ENCODE data around the gene PNRC2. TPM values are rescaled to one million over a fixed set of nuclear protein-coding genes. Genes with fewer than 3 reads are reported as not detected.

PNRC2 gene
- total RNA-seq, 1 donor from 2014 or later: 365 TPM

- no peak for TF ChIP-seq EZH2phosphoT487 (IDR thresholded peaks at IDR 0.05)
- Histone ChIP-seq H3K4me2 (no peak overlapping the region), H4K20me1 (ENCODE audit: low read depth) (no peaks in the 10 kb centered on the region), H3K27me3 (no peaks in the 10 kb centered on the region), H3F3A (ENCODE audit: low read depth) (no peaks in the 10 kb centered on the region), H3K4me1 (no peaks in the 10 kb centered on the region), H3K4me3 (no peak overlapping the region), H3K9ac (no peak overlapping the region), H3K9me3 (ENCODE audit: low read depth) (no peaks in the 10 kb centered on the region), H2AFZ (replicated peaks) (no peak overlapping the region), H3K27ac (no peak overlapping the region), H3K36me3 (no peaks in the 10 kb centered on the region), H3K79me2 (ENCODE audit: low read depth) (no peaks in the 10 kb centered on the region)
- H3K4me3 Mint-ChIP-seq: no peak overlapping the region
- H3K36me3 Mint-ChIP-seq: no peaks in the 10 kb centered on the region
- H3K27me3 Mint-ChIP-seq (ENCODE audit: insufficient read depth, low read depth): peaks cover 6% of the 10 kb centered on the region
- no peak overlapping the region for H3K27ac Mint-ChIP-seq
- H3K4me1 Mint-ChIP-seq: peaks cover 9% of the 10 kb centered on the region
- no peaks in the 10 kb centered on the region for H3K9me3 Mint-ChIP-seq
- no peak for DNase-seq (ENCODE audit: low spot score)
Measured at GRCh38 chr1:23927097-23927496, 32.5 kb upstream of the PNRC2 start.

GRCh38 chr1:23928789-23929188 is 30.8 kb upstream of the PNRC2 start:
- H3K27ac Mint-ChIP-seq: no peak overlapping the region

GRCh38 chr1:23930270-23930669 is 29.4 kb upstream of the PNRC2 start:
- Histone ChIP-seq H3K27me3 (no peaks in the 10 kb centered on the region), H2AFZ (replicated peaks) (no peak overlapping the region), H3K4me2 (no peak overlapping the region), H3K79me2 (ENCODE audit: low read depth) (no peaks in the 10 kb centered on the region), H4K20me1 (ENCODE audit: low read depth) (no peaks in the 10 kb centered on the region), H3K9me3 (ENCODE audit: low read depth) (no peaks in the 10 kb centered on the region), H3F3A (ENCODE audit: low read depth) (no peaks in the 10 kb centered on the region), H3K9ac (no peak overlapping the region), H3K36me3 (no peaks in the 10 kb centered on the region), H3K27ac (no peak overlapping the region), H3K4me1 (no peaks in the 10 kb centered on the region), H3K4me3 (no peak overlapping the region)
- no peak overlapping the region for H3K27ac Mint-ChIP-seq
- no peaks in the 10 kb centered on the region for H3K36me3 Mint-ChIP-seq
- peaks cover 6% of the 10 kb centered on the region for H3K27me3 Mint-ChIP-seq (ENCODE audit: insufficient read depth, low read depth)
- H3K4me3 Mint-ChIP-seq: no peak overlapping the region
- TF ChIP-seq CTCF (IDR thresholded peaks at IDR 0.05) (no peak), EZH2 (IDR thresholded peaks at IDR 0.05) (no peak), EZH2phosphoT487 (IDR thresholded peaks at IDR 0.05) (no peak)
- no peaks in the 10 kb centered on the region for H3K9me3 Mint-ChIP-seq
- no peak for DNase-seq (ENCODE audit: low spot score)
- peaks cover 11% of the 10 kb centered on the region for H3K4me1 Mint-ChIP-seq

More at GRCh38 chr1:23928789-23929188, 30.8 kb upstream of the PNRC2 start:
- Mint-ChIP-seq H3K9me3 (no peaks in the 10 kb centered on the region), H3K4me1 (peaks cover 9% of the 10 kb centered on the region), H3K4me3 (no peak overlapping the region), H3K36me3 (no peaks in the 10 kb centered on the region), H3K27me3 (ENCODE audit: insufficient read depth, low read depth) (peaks cover 6% of the 10 kb centered on the region)
- H3K4me1 ChIP-seq: no peaks in the 10 kb centered on the region
- no peak overlapping the region for H2AFZ ChIP-seq (replicated peaks)
- DNase-seq (ENCODE audit: low spot score): no peak
- no peak overlapping the region for H3K27ac ChIP-seq
- H3K4me2 ChIP-seq: no peak overlapping the region
- no peaks in the 10 kb centered on the region for H3K36me3 ChIP-seq
- H3K9me3 ChIP-seq (ENCODE audit: low read depth): no peaks in the 10 kb centered on the region
- H3K27me3 ChIP-seq: no peaks in the 10 kb centered on the region
- TF ChIP-seq CTCF (IDR thresholded peaks at IDR 0.05) (no peak), EZH2 (IDR thresholded peaks at IDR 0.05) (no peak), EZH2phosphoT487 (IDR thresholded peaks at IDR 0.05) (no peak)
- H4K20me1 ChIP-seq (ENCODE audit: low read depth): no peaks in the 10 kb centered on the region
- H3K79me2 ChIP-seq (ENCODE audit: low read depth): no peaks in the 10 kb centered on the region
- H3K9ac ChIP-seq: no peak overlapping the region
- H3K4me3 ChIP-seq: no peak overlapping the region
- no peaks in the 10 kb centered on the region for H3F3A ChIP-seq (ENCODE audit: low read depth)

- Histone ChIP-seq H3K36me3 (no peaks in the 10 kb centered on the region), H3K9ac (no peak overlapping the region), H2AFZ (replicated peaks) (no peak overlapping the region), H3F3A (ENCODE audit: low read depth) (no peaks in the 10 kb centered on the region), H3K9me3 (ENCODE audit: low read depth) (no peaks in the 10 kb centered on the region), H3K4me1 (no peaks in the 10 kb centered on the region), H3K4me2 (no peak overlapping the region), H3K27me3 (no peaks in the 10 kb centered on the region), H3K79me2 (ENCODE audit: low read depth) (no peaks in the 10 kb centered on the region), H4K20me1 (ENCODE audit: low read depth) (no peaks in the 10 kb centered on the region), H3K4me3 (no peak overlapping the region), H3K27ac (no peak overlapping the region)
- H3K4me3 Mint-ChIP-seq: no peak overlapping the region
- H3K9me3 Mint-ChIP-seq: no peaks in the 10 kb centered on the region
- H3K36me3 Mint-ChIP-seq: no peaks in the 10 kb centered on the region
- no peak for TF ChIP-seq EZH2 (IDR thresholded peaks at IDR 0.05)
- no peak for TF ChIP-seq EZH2phosphoT487 (IDR thresholded peaks at IDR 0.05)
- no peak for TF ChIP-seq CTCF (IDR thresholded peaks at IDR 0.05)
- H3K27me3 Mint-ChIP-seq (ENCODE audit: insufficient read depth, low read depth): peaks cover 6% of the 10 kb centered on the region
- no peak overlapping the region for H3K27ac Mint-ChIP-seq
- peaks cover 11% of the 10 kb centered on the region for H3K4me1 Mint-ChIP-seq
- DNase-seq (ENCODE audit: low spot score): no peak
Measured at GRCh38 chr1:23930861-23931490, 28.7 kb upstream of the PNRC2 start.
